ENCODE data around the gene LCP2. TPM values are rescaled to one million over a fixed set of nuclear protein-coding genes. Genes with fewer than 3 reads are reported as not detected.

The LCP2 gene
- total RNA-seq, 2 donors from 2014 or later = 3.9 to 6.5 TPM

GRCh38 chr5:170211575-170212334 lies 85.8 kb downstream of the LCP2 start:
- no peaks in the 10 kb centered on the region for H3K27me3 ChIP-seq
- H3K9me3 ChIP-seq = no peaks in the 10 kb centered on the region
- no peak overlapping the region for H3K27ac ChIP-seq
- H3K4me3 ChIP-seq = no peak overlapping the region
- H3K36me3 ChIP-seq = no peaks in the 10 kb centered on the region
- no peak for TF ChIP-seq CTCF (IDR thresholded peaks at IDR 0.05)
- no peaks in the 10 kb centered on the region for H3K4me1 ChIP-seq
- DNase-seq (ENCODE audit: low spot score) = no peak

DNA sequence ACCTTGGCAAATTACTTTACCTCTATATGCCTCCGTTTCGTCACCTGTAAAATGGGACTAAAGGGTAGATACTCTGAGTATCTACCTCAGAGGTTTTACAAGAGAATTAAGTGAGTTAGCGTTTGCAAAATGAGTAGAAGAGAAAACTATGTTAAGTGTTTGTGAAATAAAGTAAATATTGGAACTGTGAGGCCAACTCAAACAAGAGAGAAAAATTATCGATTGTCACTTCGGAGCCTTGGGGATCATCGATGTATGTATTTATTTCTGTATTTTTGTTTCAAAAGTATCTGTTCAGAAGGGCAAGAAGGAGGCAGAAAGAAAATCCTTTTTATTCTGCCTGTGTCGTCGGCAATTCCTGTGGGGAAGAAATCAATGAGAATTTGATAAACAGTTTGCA lies 90.6 kb downstream of the LCP2 start:
- no peaks in the 10 kb centered on the region for H3K27me3 ChIP-seq
- H3K4me3 ChIP-seq = no peak overlapping the region
- no peaks in the 10 kb centered on the region for H3K36me3 ChIP-seq
- no peaks in the 10 kb centered on the region for H3K4me1 ChIP-seq
- H3K9me3 ChIP-seq = no peaks in the 10 kb centered on the region
- DNase-seq (ENCODE audit: low spot score) = no peak
- no peak for TF ChIP-seq CTCF (IDR thresholded peaks at IDR 0.05)
- no peak overlapping the region for H3K27ac ChIP-seq

DNA sequence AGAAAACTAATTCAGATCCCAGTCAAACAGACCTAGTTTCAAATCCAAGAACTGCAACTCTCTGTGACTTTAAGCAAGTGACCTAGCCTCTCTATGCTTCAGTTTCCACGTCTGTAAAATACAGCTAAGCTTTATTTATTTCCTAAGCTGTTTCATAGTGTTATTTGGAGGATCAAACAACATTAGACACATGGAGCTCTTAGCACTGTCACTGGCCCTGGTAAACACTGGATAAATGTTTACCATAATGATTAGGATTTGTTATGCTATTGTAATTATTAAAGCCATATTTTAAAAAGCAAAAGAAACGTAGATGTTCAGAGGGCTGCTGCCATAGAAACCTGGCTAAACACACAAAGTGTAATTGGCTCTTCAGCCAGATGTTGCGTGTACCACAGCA lies 91.4 kb downstream of the LCP2 start:
- Histone ChIP-seq H3K27me3 (no peaks in the 10 kb centered on the region), H3K9me3 (no peaks in the 10 kb centered on the region), H3K36me3 (no peaks in the 10 kb centered on the region), H3K4me3 (no peak overlapping the region), H3K27ac (no peak overlapping the region), H3K4me1 (no peaks in the 10 kb centered on the region)
- TF ChIP-seq CTCF (IDR thresholded peaks at IDR 0.05) = no peak
- no peak for DNase-seq (ENCODE audit: low spot score)

DNA sequence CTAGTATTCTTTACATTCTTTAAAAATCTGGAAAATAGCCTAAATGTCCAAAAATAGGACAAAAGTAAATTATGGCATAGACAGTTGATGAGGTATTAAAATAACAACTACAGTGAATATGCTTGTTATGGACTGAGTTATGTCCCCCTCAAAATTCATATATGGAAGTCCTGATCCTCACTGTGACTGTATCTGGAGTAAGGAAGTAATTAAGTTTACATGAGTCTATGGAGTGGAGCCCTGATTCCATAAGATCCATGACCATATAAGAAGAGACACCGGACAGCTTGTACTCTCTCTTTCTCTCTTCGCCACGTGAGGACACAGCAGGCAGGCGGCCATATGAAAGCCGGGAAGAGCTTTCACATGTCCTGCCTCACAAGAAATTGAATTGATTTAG lies 93.4 kb downstream of the LCP2 start:
- Histone ChIP-seq H3K4me1 (no peaks in the 10 kb centered on the region), H3K27me3 (no peaks in the 10 kb centered on the region), H3K9me3 (no peaks in the 10 kb centered on the region), H3K4me3 (no peak overlapping the region), H3K36me3 (no peaks in the 10 kb centered on the region), H3K27ac (no peak overlapping the region)
- DNase-seq (ENCODE audit: low spot score) = no peak
- no peak for TF ChIP-seq CTCF (IDR thresholded peaks at IDR 0.05)

- DNase-seq (ENCODE audit: low spot score) = no peak
- Histone ChIP-seq H3K4me3 (no peak overlapping the region), H3K27me3 (no peaks in the 10 kb centered on the region), H3K27ac (no peak overlapping the region), H3K9me3 (no peaks in the 10 kb centered on the region), H3K36me3 (no peaks in the 10 kb centered on the region), H3K4me1 (no peaks in the 10 kb centered on the region)
- TF ChIP-seq CTCF (IDR thresholded peaks at IDR 0.05) = no peak
These were observed 95.5 kb downstream of the LCP2 start for GRCh38 chr5:170202117-170202516.

DNA sequence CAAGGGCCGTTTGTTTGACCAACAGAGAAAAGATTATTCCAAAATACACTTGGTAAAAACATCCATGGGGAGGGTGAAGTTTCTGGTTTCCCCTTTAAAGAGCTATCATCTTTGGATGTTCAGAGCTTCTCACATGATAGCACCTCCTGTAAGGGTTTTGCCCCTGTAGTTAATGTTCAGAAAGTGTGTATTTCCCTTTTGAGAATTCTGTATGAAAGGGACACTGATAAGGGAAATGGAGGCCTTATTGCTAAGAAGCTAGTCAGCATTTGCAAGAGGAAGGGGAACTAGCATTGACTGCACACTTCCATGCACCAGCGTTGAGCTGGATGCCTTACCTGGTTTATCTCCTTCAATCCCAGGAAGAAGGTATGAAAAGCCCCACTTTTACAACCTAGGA lies 96.3 kb downstream of the LCP2 start:
- no peak for TF ChIP-seq CTCF (IDR thresholded peaks at IDR 0.05)

More for the DNA sequence above, 96.3 kb downstream of the LCP2 start:
- H3K27ac ChIP-seq = no peak overlapping the region
- no peaks in the 10 kb centered on the region for H3K4me1 ChIP-seq
- H3K27me3 ChIP-seq = no peaks in the 10 kb centered on the region
- no peak for DNase-seq (ENCODE audit: low spot score)
- H3K4me3 ChIP-seq = no peak overlapping the region
- no peaks in the 10 kb centered on the region for H3K36me3 ChIP-seq
- no peaks in the 10 kb centered on the region for H3K9me3 ChIP-seq
